ENCODE data around the gene EIPR1.

DNA sequence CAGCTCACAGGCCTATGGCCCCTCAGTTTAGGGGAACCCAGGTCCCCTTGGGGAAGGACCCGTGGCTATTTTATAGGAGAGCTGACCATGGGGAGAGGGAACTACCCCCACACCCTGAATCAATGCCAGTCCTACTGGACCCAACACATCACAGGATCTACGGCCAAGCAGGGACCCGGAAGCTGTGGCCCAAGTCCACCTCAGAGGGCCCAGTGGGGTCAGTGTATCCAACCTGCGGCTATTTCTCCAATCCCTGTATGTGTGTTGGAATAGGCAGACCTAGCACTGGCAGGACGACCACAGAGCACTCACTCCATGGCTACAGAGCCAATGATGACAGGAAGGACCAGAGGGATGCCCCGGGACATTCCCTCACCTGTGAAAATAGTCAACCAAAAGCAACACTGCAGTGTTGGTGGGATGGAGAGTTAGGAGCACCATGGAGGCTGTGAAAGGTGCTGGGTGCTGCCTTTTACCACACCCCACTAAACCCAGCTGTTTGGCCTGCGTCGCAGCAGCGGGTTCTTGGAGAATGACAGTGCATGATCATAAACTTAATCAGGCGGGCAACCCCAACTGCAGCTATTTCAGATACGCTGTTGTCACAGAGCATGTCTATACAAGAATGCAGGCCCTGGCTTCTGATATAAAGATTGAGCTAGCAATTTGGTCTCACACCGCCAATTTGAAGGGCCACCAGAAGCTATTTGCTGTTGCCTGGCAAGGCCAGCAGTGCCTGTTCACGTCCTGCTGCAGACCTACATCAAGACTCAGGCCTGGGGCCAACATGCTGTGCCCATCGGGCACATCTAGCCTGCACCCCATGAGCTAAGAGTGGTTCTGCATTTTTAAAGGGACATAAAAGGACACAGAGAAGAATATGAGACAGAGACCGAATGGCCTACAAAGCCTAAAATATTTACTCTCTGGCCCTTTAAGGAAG lies 110.4 kb downstream of the EIPR1 start:
- TF ChIP-seq, protein P1, sequence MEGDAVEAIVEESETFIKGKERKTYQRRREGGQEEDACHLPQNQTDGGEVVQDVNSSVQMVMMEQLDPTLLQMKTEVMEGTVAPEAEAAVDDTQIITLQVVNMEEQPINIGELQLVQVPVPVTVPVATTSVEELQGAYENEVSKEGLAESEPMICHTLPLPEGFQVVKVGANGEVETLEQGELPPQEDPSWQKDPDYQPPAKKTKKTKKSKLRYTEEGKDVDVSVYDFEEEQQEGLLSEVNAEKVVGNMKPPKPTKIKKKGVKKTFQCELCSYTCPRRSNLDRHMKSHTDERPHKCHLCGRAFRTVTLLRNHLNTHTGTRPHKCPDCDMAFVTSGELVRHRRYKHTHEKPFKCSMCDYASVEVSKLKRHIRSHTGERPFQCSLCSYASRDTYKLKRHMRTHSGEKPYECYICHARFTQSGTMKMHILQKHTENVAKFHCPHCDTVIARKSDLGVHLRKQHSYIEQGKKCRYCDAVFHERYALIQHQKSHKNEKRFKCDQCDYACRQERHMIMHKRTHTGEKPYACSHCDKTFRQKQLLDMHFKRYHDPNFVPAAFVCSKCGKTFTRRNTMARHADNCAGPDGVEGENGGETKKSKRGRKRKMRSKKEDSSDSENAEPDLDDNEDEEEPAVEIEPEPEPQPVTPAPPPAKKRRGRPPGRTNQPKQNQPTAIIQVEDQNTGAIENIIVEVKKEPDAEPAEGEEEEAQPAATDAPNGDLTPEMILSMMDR (IDR thresholded peaks at IDR 0.05), result no peak
- TF ChIP-seq POLR2A (IDR thresholded peaks at IDR 0.05), result no peak
